ENCODE measurements around the gene NEURL3.
"Not testable (repeated sequence)": the region's sequence is repeated elsewhere in the genome, so short reads cannot be mapped to it uniquely, and the experiment has no call there.

Gene NEURL3

GRCh38 chr2:96506016-96506906, 1.1 kb upstream of the NEURL3 start:
- DNase-seq = no peak

- no peak for DNase-seq
Measured at GRCh38 chr2:96503637-96504243, 1.4 kb downstream of the NEURL3 start.

- DNase-seq = no peak
Measured at GRCh38 chr2:96502891-96503636, 2.1 kb downstream of the NEURL3 start.

- DNase-seq = no peak
Measured at GRCh38 chr2:96501886-96502810, 3.0 kb downstream of the NEURL3 start.

GRCh38 chr2:96501471-96501874, 3.7 kb downstream of the NEURL3 start:
- DNase-seq = no peak

GRCh38 chr2:96500385-96501066, 4.6 kb downstream of the NEURL3 start:
- DNase-seq = no peak

GRCh38 chr2:96499061-96499960, 5.8 kb downstream of the NEURL3 start:
- no peak for DNase-seq

GRCh38 chr2:96498611-96499010, 6.5 kb downstream of the NEURL3 start:
- not testable (repeated sequence) for DNase-seq

GRCh38 chr2:96498021-96498431, 7.1 kb downstream of the NEURL3 start:
- DNase-seq = no peak

- no peak for DNase-seq
Measured at GRCh38 chr2:96495982-96496629, 9.1 kb downstream of the NEURL3 start.

- no peak for DNase-seq
Measured at GRCh38 chr2:96494188-96494587, 11.0 kb downstream of the NEURL3 start.

- DNase-seq = no peak
Measured at GRCh38 chr2:96493072-96493471, 12.1 kb downstream of the NEURL3 start.

- DNase-seq = no peak
Measured at GRCh38 chr2:96491860-96492497, 13.2 kb downstream of the NEURL3 start.

- no peak for DNase-seq
Measured at GRCh38 chr2:96489663-96490062, 15.5 kb downstream of the NEURL3 start.

GRCh38 chr2:96489261-96489660, 15.9 kb downstream of the NEURL3 start:
- no peak for DNase-seq

- DNase-seq = no peak
Measured at GRCh38 chr2:96486696-96487095, 18.5 kb downstream of the NEURL3 start.

- DNase-seq = no peak
Measured at GRCh38 chr2:96485751-96486651, 19.2 kb downstream of the NEURL3 start.

- no peak for DNase-seq
Measured at GRCh38 chr2:96485350-96485749, 19.8 kb downstream of the NEURL3 start.

- no peak for DNase-seq
Measured at GRCh38 chr2:96484091-96484490, 21.1 kb downstream of the NEURL3 start.
